ENCODE measurements around the gene B3GNT3.

- TF ChIP-seq RAD21 (IDR thresholded peaks at IDR 0.05; ENCODE audit: low read depth) = no peak
- no peak for TF ChIP-seq EP300 (IDR thresholded peaks at IDR 0.05; ENCODE audit: borderline replicate concordance)
- TF ChIP-seq TCF12 (IDR thresholded peaks at IDR 0.05; ENCODE audit: low read depth) = no peak
- TF ChIP-seq TAF1 (IDR thresholded peaks at IDR 0.05; ENCODE audit: low read depth) = no peak
- TF ChIP-seq ZBTB7A (IDR thresholded peaks at IDR 0.05; ENCODE audit: low read depth) = no peak
- TF ChIP-seq REST (IDR thresholded peaks at IDR 0.05; ENCODE audit: low read depth) = no peak
- TF ChIP-seq MAX (IDR thresholded peaks at IDR 0.05) = no peak
- no peak for TF ChIP-seq TEAD4 (IDR thresholded peaks at IDR 0.05)
- TF ChIP-seq FOXM1 (IDR thresholded peaks at IDR 0.05; ENCODE audit: borderline replicate concordance, low read depth) = no peak
- no peak for TF ChIP-seq CEBPB (IDR thresholded peaks at IDR 0.05)
- TF ChIP-seq EGR1 (IDR thresholded peaks at IDR 0.05) = no peak
Observed at GRCh38 chr19:17775991-17776803, 18.7 kb upstream of the B3GNT3 start.
